CD4-positive, CD25-positive, alpha-beta regulatory T cell (primary cell): Measurements from ENCODE around the gene RAB3IP. TPM values are rescaled to one million over a fixed set of nuclear protein-coding genes. Genes with fewer than 3 reads are reported as not detected.
"Not testable (repeated sequence)": the region's sequence is repeated elsewhere in the genome, so short reads cannot be mapped to it uniquely, and the experiment has no call there.

Experiments
- ATAC-seq, 2 donors: fragments of 150-1000 bp; cut with Tn5 transposase; one replicate each; pipeline ENCODE4 v1.10.0; 2021; ENCODE audit warnings: low read depth in 2 of 2, moderate number of reproducible peaks in 2 of 2, moderate library complexity in 1 of 2
- DNase-seq, 3 donors: peaks; one replicate each; pipeline versions ENCODE4 v3.0.0 to v3.0.0-alpha.2; 2012 to 2022; ENCODE audit warnings: mixed read lengths in 1 of 3
- H3K27ac ChIP-seq: one replicate; pipeline ENCODE4 v1.7.0; 2013; ENCODE audit warnings: mild to moderate bottlenecking, low read length; ENCODE audit not compliant: insufficient read depth, poor library complexity, severe bottlenecking
- H3K27me3 ChIP-seq: one replicate; pipeline ENCODE4 v1.7.0; 2013; ENCODE audit warnings: low read length; ENCODE audit not compliant: control insufficient read depth, insufficient read depth
- H3K36me3 ChIP-seq: one replicate; pipeline ENCODE4 v1.7.0; 2013; ENCODE audit warnings: mild to moderate bottlenecking, low read length, moderate library complexity; ENCODE audit not compliant: control insufficient read depth, insufficient read depth
- H3K4me1 ChIP-seq: 2 replicates; pipeline ENCODE4 v1.7.0; 2013; ENCODE audit warnings: mild to moderate bottlenecking, low read length; ENCODE audit not compliant: insufficient read depth, control insufficient read depth, poor library complexity, severe bottlenecking
- H3K4me3 ChIP-seq: one replicate; pipeline ENCODE4 v1.7.0; 2013; ENCODE audit warnings: low read depth, mild to moderate bottlenecking, low read length, moderate library complexity
- H3K9me3 ChIP-seq, 2 experiments: 1 replicate in 1 of 2; 2 replicates in 1 of 2; pipeline ENCODE4 v1.7.0; 2013; ENCODE audit warnings: low read length in 2 of 2, mild to moderate bottlenecking in 1 of 2, moderate library complexity in 1 of 2; ENCODE audit not compliant: control insufficient read depth in 2 of 2
- H3K27ac Mint-ChIP-seq, 3 donors: one replicate each; pipeline ENCODE4 v1.8.0; 2020 to 2022; ENCODE audit warnings: mild to moderate bottlenecking in 3 of 3, mixed read lengths in 3 of 3, moderate library complexity in 2 of 3
- H3K27me3 Mint-ChIP-seq: one replicate; pipeline ENCODE4 v1.8.0; 2022; ENCODE audit warnings: mild to moderate bottlenecking, mixed read lengths
- H3K36me3 Mint-ChIP-seq: one replicate; pipeline ENCODE4 v1.8.0; 2020; ENCODE audit warnings: mixed read lengths
- H3K4me1 Mint-ChIP-seq, 4 donors: one replicate each; pipeline ENCODE4 v1.8.0; 2020 to 2022; ENCODE audit warnings: mixed read lengths in 4 of 4, mild to moderate bottlenecking in 1 of 4
- H3K4me3 Mint-ChIP-seq, 4 donors: one replicate each; pipeline ENCODE4 v1.8.0; 2020 to 2022; ENCODE audit warnings: mild to moderate bottlenecking in 4 of 4, mixed read lengths in 4 of 4, moderate library complexity in 3 of 4
- H3K9me3 Mint-ChIP-seq, 7 donors: one replicate each; pipeline ENCODE4 v1.8.0; 2020 to 2022; ENCODE audit warnings: mixed read lengths in 7 of 7, mild to moderate bottlenecking in 3 of 7, moderate library complexity in 2 of 7
- polyA plus RNA-seq, 4 donors: library from polyadenylated mRNA; unstranded; fragments of 300-500 nt; fragmentation: Illumina TruSeq; gene quantifications; one replicate each; pipeline ENCODE4 v1.2.3, GENCODE V29; 2021
- total RNA-seq: library from RNA; stranded (reverse); gene quantifications from one replicate; pipeline ENCODE4 v1.2.3, GENCODE V29; 2022

Gene RAB3IP
- total and polyA plus RNA-seq, 5 donors from 2014 or later = 23.7 to 35.1 (median 25.9) TPM

DNA sequence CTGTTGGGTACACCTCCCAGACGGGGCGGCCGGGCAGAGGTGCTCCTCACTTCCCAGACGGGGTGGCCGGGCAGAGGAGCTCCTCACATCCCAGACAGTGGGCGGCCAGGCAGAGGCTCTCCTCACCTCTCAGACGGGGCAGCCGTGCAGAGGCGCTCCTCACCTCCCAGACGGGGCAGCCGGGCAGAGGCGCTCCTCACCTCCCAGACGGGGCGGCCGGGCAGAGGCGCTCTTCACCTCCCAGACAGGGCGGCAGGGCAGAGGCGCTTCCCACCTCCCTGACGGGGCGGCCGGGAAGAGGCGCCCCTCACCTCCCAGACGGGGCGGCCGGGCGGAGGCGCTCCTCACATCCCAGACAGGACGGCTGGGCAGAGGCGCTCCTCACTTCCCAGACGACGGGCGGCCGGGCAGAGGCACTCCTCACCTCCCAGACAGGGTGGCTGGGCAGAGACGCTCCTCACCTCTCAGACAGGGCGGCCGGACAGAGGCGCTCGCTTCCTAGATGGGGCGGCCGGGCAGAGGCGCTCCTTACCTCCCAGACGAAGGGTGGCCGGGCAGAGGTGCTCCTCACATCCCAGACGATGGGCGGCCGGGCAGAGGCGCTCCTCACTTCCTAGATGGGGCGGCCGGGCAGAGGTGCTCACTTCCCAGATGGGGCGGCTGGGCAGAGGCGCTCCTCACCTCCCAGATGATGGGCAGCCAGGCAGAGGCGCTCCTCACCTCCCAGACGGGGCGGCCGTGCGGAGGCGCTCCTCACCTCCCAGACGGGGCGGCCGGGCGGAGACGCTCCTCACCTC lies 68.6 kb downstream of the RAB3IP start:
- not testable (repeated sequence) for H3K27me3 ChIP-seq, H3K4me3 ChIP-seq, DNase-seq, H3K36me3 ChIP-seq, ATAC-seq, H3K4me1 ChIP-seq, H3K27ac ChIP-seq, H3K27ac Mint-ChIP-seq, H3K27me3 Mint-ChIP-seq, H3K4me3 Mint-ChIP-seq, H3K9me3 ChIP-seq, H3K4me1 Mint-ChIP-seq
- Mint-ChIP-seq H3K36me3 (peaks cover 51% of the 10 kb centered on the region), H3K9me3 (peaks cover 0 to 23% (median 9%) of the 10 kb centered on the region in 7 donors)

DNA sequence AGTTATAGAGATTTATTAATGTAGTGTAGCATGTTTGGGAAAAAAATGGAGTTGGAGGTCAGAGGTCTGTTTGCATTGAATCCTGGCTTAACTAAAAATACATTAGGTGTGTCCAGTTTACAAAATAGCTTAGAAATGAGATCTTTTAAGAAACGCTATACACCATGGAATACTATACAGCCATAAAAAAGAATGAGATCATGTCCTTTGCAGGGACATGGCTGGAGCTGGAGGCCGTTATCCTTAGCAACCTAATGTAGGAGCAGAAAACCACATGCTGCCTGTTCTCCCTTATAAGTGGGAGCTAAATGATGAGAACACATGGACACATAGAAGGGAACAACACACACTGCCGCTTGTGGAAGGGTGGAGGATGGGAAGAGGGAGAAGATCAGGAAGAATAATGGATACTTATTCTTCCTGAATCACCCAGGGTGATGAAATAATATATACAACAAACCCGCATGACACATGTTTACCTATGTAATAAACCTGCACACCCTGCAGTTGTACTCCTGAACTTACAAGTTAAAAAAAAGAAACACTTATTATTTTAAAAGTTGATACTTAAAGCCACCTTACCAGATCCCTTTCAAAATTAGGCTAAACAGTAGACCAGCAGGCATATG lies 72.3 kb downstream of the RAB3IP start:
- H3K27ac Mint-ChIP-seq = no peak overlapping the region
- ATAC-seq (no peak), DNase-seq (no peak)
- peaks cover 0 to 16% (median 9%) of the 10 kb centered on the region in 7 donors for H3K9me3 Mint-ChIP-seq
- Histone ChIP-seq H3K27ac (no peak overlapping the region), H3K27me3 (no peaks in the 10 kb centered on the region), H3K4me3 (no peak overlapping the region), H3K4me1 (no peaks in the 10 kb centered on the region), H3K36me3 (peaks cover 2% of the 10 kb centered on the region), H3K9me3 (peaks cover 0 to 4% of the 10 kb centered on the region in 2 experiments)
- no peaks in the 10 kb centered on the region for H3K4me1 Mint-ChIP-seq
- no peak overlapping the region for H3K4me3 Mint-ChIP-seq
- H3K27me3 Mint-ChIP-seq = no peaks in the 10 kb centered on the region
- peaks cover 59% of the 10 kb centered on the region for H3K36me3 Mint-ChIP-seq

GRCh38 chr12:69816082-69816481 lies 77.4 kb downstream of the RAB3IP start:
- no peak overlapping the region for H3K4me3 ChIP-seq
- DNase-seq (no peak), ATAC-seq (no peak)
- H3K9me3 Mint-ChIP-seq = no peaks in the 10 kb centered on the region
- no peaks in the 10 kb centered on the region for H3K36me3 ChIP-seq
- no peak overlapping the region for H3K4me3 Mint-ChIP-seq
- H3K36me3 Mint-ChIP-seq = peaks cover 31% of the 10 kb centered on the region
- H3K4me1 Mint-ChIP-seq = no peaks in the 10 kb centered on the region
- no peak overlapping the region for H3K27ac ChIP-seq
- H3K27ac Mint-ChIP-seq = no peak overlapping the region
- no peaks in the 10 kb centered on the region for H3K9me3 ChIP-seq
- H3K27me3 ChIP-seq = no peaks in the 10 kb centered on the region
- H3K27me3 Mint-ChIP-seq = no peaks in the 10 kb centered on the region
- H3K4me1 ChIP-seq = no peaks in the 10 kb centered on the region

DNA sequence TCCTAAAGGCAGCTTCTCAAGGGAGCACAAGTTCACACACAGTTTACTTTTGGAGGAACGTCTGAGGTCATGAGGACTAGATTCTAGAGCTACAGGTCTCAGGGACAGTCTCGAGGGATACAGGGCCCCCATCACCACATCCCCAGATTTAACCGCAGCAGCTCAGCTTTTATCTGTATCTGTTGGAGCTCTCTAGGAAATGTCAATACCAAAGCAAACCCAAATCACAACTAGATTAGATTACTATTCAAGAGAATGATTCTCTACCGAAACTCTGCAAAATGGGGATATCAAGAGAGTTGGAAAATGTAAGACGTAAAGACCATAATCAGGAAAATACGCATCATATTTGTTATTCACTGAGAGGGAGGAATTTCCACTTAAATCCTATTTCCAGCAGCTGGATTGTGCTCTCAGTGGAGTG lies 82.4 kb downstream of the RAB3IP start:
- ATAC-seq (no peak), DNase-seq (no peak)
- no peaks in the 10 kb centered on the region for H3K36me3 ChIP-seq
- no peaks in the 10 kb centered on the region for H3K4me1 ChIP-seq
- no peaks in the 10 kb centered on the region for H3K27me3 ChIP-seq
- H3K4me3 ChIP-seq = no peak overlapping the region
- H3K27ac Mint-ChIP-seq = no peak overlapping the region
- no peaks in the 10 kb centered on the region for H3K9me3 ChIP-seq
- no peak overlapping the region for H3K4me3 Mint-ChIP-seq
- H3K9me3 Mint-ChIP-seq = no peaks in the 10 kb centered on the region
- no peak overlapping the region for H3K27ac ChIP-seq
- H3K36me3 Mint-ChIP-seq = peaks cover 7% of the 10 kb centered on the region
- H3K27me3 Mint-ChIP-seq = peaks cover under 1% of the 10 kb centered on the region
- H3K4me1 Mint-ChIP-seq = no peaks in the 10 kb centered on the region

DNA sequence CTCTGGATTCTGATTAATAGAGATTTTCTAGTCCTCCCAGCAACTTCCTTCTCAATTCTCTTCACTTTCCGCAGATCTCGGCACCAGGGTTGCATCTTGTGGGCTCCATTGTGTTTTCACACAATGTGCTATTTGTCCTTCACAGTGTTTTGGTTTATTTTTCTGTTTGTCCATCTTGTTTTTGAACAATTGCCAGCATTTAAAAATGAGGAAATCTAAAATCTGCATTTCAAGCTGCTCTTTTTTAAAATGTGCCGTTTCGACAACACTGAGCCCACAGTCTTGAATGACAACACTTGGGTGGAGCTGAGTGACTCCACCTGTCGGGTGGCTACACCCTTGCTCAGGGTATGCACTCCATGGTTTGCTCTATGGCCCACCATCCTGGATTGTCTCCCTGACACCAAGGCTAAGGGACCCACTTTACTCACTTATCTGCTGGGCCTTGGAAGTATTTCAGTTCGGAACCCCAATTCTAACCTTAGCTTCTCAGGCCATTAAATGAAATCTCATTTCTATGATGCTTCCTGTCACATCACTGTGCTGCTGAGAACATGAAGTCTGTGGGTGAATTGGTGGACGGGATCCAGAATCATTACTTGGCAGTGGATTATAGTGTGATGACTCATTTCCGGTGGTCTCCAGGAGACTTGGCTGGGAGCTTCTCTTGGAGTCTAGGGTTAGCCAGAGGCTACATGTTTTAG lies 82.9 kb downstream of the RAB3IP start:
- H3K9me3 ChIP-seq = no peaks in the 10 kb centered on the region
- DNase-seq = no peak
- Mint-ChIP-seq H3K9me3 (no peaks in the 10 kb centered on the region), H3K27me3 (peaks cover 7% of the 10 kb centered on the region), H3K36me3 (peaks cover 3% of the 10 kb centered on the region), H3K4me3 (no peak overlapping the region), H3K27ac (no peak overlapping the region), H3K4me1 (no peaks in the 10 kb centered on the region)
- H3K27ac ChIP-seq = no peak overlapping the region
- no peaks in the 10 kb centered on the region for H3K4me1 ChIP-seq
- ATAC-seq = no peak
- H3K36me3 ChIP-seq = no peaks in the 10 kb centered on the region
- H3K27me3 ChIP-seq = no peaks in the 10 kb centered on the region
- H3K4me3 ChIP-seq = no peak overlapping the region

DNA sequence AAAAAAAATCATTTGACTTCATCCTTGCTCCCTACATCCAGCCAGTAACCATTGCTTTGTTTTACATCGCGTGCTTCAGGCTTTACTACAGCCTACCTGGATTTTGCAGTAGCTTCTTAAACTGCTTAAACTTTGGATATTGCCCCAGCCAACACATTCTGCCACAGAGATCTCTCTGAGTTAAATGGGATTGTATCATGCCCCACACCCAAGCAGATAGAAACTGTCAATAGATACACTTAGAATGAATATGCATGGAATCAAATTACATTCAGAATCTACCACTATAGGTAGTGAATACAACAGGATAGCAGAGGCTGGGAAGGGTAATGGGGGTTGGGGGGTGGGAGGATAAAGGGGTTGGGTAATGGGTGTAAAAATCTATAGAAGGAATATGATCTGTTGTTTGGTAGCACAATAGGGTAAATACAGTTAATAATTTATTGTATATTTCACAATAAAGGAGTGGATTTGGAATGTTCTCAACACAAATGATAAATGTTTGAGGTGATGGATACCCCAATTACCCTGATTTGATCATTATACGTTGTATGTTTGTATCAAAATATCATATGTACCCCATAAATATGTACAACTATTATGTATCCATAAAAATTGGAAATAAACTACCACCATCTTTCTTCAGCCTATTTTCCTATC lies 83.7 kb downstream of the RAB3IP start:
- no peaks in the 10 kb centered on the region for H3K9me3 Mint-ChIP-seq
- H3K4me3 Mint-ChIP-seq = no peak overlapping the region
- Histone ChIP-seq H3K4me1 (no peaks in the 10 kb centered on the region), H3K27me3 (peaks cover 3% of the 10 kb centered on the region), H3K27ac (no peak overlapping the region), H3K36me3 (no peaks in the 10 kb centered on the region), H3K9me3 (no peaks in the 10 kb centered on the region), H3K4me3 (no peak overlapping the region)
- no peak overlapping the region for H3K27ac Mint-ChIP-seq
- no peaks in the 10 kb centered on the region for H3K36me3 Mint-ChIP-seq
- no peak for DNase-seq
- H3K27me3 Mint-ChIP-seq = peaks cover 8% of the 10 kb centered on the region
- ATAC-seq = no peak
- no peaks in the 10 kb centered on the region for H3K4me1 Mint-ChIP-seq

DNA sequence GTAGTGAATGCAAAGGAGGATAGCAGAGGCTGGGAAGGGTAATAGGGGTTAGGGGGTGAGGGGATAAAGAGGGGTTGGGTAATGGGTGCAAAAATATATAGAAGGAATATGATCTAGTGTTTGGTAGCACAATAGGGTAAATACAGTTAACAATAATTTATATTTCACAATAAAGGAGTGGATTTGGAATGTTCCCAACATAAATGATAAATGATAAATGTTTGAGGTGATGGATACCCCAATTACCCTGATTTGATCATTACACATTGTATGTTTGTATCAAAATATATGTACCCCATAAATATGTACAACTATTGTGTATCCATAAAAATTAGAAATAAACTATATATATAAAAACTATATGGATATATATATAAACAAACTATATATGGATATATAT lies 85.4 kb downstream of the RAB3IP start:
- Mint-ChIP-seq H3K27me3 (peaks cover 8% of the 10 kb centered on the region), H3K9me3 (no peaks in the 10 kb centered on the region), H3K27ac (no peak overlapping the region), H3K4me3 (no peak overlapping the region), H3K4me1 (no peaks in the 10 kb centered on the region), H3K36me3 (no peaks in the 10 kb centered on the region)
- Histone ChIP-seq H3K4me1 (no peaks in the 10 kb centered on the region), H3K36me3 (no peaks in the 10 kb centered on the region), H3K4me3 (no peak overlapping the region), H3K27ac (no peak overlapping the region), H3K9me3 (no peaks in the 10 kb centered on the region), H3K27me3 (peaks cover 4% of the 10 kb centered on the region)
- ATAC-seq (no peak), DNase-seq (no peak)
